ENCODE results near the gene MATK.

Gene MATK

DNA sequence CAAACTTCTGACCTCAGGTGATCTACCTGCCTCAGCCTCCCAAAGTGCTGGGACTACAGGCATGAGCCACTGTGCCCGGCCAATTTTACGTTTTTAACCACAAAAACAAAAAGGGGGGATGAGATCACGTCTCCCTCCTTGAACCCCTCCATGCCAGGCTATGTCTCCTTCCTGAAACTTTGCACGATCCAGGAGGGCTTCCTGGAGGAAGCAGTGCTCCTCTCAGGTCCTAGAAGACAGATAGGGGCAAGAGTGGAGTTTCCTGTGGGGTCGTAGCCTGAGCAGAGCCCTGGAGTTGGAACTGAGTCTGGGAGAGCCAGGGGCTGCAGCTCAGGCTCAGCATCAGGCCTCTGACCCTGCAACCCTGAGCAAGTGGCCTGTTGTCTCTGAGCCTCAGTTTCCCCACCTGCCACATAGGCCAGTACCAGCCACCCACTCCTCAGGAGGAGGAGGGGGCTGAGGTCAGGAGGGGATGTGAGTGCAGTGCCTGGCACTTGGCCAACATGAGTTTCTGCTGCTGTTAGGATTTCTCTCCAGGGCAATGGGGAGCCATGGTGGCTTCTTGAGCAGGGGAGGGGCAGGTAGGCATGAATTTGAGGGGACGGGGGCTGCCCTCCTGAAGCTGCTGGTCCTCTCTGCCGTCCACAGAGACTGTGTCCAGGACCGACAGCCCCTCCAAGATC, 40.7 kb downstream of the MATK start:
- H3K36me3 Mint-ChIP-seq (ENCODE audit: low read depth): peaks cover 12% of the 10 kb centered on the region
- H3K27ac Mint-ChIP-seq: no peak overlapping the region
- H3K4me1 Mint-ChIP-seq (ENCODE audit: low read depth): no peaks in the 10 kb centered on the region
- H3K9me3 Mint-ChIP-seq: no peaks in the 10 kb centered on the region
- H3K4me3 Mint-ChIP-seq: no peak overlapping the region
- no peaks in the 10 kb centered on the region for H3K27me3 Mint-ChIP-seq (ENCODE audit: low read depth)

DNA sequence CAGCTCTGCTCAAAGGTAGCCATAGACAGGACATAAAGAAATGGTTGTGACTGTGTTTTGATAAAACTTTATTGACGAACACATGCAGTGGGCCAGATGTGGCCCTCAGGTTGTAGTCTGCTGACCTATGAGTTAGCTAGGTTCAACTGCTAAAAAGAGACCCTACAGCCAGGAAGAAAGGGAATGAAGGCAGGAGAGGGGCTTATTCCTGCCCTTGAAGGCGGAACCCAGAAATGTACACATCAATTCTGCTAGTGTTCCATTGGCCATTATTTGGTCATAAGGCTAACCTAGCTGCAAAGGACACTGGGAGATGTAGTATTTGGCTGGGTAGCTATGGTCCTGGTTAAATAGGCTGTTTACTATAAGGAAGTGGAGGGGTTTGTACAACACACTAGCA, 42.7 kb downstream of the MATK start:
- no peaks in the 10 kb centered on the region for H3K27me3 Mint-ChIP-seq (ENCODE audit: low read depth)
- no peaks in the 10 kb centered on the region for H3K9me3 Mint-ChIP-seq
- H3K4me3 Mint-ChIP-seq: no peak overlapping the region
- no peak overlapping the region for H3K27ac Mint-ChIP-seq
- H3K4me1 Mint-ChIP-seq (ENCODE audit: low read depth): peaks cover 4% of the 10 kb centered on the region
- no peaks in the 10 kb centered on the region for H3K36me3 Mint-ChIP-seq (ENCODE audit: low read depth)

DNA sequence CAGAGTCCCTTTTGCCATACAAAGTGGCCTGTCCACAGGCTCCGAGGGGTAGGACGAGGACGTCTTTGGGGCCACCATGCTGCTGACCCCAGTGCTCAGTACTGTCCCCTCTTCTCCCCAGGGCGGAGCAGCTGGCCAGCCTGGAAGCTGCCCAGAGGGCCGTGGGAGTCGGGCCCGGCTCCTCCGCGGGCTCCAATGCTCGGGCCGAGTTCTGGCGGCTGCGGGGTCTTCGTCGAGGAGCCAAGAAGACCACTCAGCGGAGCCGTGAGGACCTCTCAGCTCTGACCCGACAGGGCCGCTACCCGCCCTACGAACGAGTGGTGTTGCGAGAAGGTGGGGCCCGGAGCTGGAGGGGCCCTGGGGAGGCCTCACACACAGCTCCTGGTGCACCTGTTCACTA, 45.8 kb downstream of the MATK start:
- no peaks in the 10 kb centered on the region for H3K36me3 Mint-ChIP-seq (ENCODE audit: low read depth)
- H3K4me1 Mint-ChIP-seq (ENCODE audit: low read depth): peaks cover 4% of the 10 kb centered on the region
- H3K4me3 Mint-ChIP-seq: no peak overlapping the region
- H3K27ac Mint-ChIP-seq: no peak overlapping the region
- no peaks in the 10 kb centered on the region for H3K9me3 Mint-ChIP-seq
- no peaks in the 10 kb centered on the region for H3K27me3 Mint-ChIP-seq (ENCODE audit: low read depth)

DNA sequence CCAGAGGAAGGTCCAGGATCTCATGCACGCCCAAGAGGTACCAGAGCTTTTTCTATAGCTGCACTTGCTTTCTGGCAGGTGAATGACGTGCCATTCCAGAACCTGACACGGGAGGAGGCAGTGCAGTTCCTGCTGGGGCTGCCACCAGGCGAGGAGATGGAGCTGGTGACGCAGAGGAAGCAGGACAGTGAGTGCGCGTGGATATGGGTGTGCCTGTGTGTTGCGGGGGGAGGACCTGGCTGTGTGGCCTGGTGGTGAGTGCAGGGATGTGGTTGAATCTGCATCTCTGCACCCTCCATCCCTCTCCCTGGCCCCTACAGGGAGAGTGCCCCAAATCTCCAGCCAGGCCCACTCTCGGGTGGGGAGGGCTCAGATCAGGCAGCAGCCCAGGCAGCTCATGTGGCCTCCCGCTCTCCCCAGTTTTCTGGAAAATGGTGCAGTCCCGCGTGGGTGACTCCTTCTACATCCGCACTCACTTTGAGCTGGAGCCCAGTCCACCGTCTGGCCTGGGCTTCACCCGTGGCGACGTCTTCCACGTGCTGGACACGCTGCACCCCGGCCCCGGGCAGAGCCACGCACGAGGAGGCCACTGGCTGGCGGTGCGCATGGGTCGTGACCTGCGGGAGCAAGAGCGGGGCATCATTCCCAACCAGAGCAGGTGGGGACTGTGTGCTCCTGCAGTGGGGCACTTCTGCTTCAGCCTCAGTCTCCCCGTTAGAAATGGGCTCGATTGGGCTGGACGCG, 47.5 kb downstream of the MATK start:
- H3K4me1 Mint-ChIP-seq (ENCODE audit: low read depth): peaks cover 4% of the 10 kb centered on the region
- no peaks in the 10 kb centered on the region for H3K9me3 Mint-ChIP-seq
- H3K36me3 Mint-ChIP-seq (ENCODE audit: low read depth): no peaks in the 10 kb centered on the region
- H3K4me3 Mint-ChIP-seq: no peak overlapping the region
- no peaks in the 10 kb centered on the region for H3K27me3 Mint-ChIP-seq (ENCODE audit: low read depth)
- H3K27ac Mint-ChIP-seq: no peak overlapping the region

DNA sequence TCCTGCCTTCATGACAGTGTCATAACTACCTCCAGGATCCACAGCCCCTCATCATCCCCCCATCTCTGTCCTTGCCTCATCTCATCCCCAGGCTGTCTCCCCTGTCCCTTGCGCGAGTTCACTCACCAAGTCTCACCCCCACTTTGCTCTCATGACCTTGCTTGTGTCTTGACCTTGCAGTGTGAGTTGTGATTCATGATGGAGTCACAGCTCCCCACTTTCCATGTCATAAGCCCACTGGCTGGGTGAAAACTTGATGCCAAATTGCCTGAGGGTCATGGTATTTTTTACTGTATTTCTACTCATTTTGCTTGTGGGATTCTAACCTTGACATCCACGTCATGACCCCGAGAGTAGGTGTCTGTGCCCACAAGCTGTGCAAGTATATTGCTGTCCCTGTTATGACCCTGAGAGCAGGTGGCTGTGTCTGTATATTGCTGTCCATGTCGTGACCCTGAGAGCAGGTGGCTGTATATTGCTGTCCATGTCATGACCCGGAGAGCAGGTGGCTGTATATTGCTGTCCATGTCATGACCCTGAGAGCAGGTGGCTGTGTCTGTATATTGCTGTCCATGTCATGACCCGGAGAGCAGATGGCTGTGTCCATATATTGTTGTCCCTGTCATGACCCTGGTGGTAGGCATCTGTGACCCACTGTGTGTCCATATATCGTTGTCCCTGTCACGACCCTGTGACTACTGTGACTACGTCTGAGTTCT, 48.5 kb downstream of the MATK start:
- peaks cover 4% of the 10 kb centered on the region for H3K4me1 Mint-ChIP-seq (ENCODE audit: low read depth)
- H3K36me3 Mint-ChIP-seq (ENCODE audit: low read depth): no peaks in the 10 kb centered on the region
- no peak overlapping the region for H3K4me3 Mint-ChIP-seq
- H3K27ac Mint-ChIP-seq: no peak overlapping the region
- H3K27me3 Mint-ChIP-seq (ENCODE audit: low read depth): no peaks in the 10 kb centered on the region
- H3K9me3 Mint-ChIP-seq: no peaks in the 10 kb centered on the region

DNA sequence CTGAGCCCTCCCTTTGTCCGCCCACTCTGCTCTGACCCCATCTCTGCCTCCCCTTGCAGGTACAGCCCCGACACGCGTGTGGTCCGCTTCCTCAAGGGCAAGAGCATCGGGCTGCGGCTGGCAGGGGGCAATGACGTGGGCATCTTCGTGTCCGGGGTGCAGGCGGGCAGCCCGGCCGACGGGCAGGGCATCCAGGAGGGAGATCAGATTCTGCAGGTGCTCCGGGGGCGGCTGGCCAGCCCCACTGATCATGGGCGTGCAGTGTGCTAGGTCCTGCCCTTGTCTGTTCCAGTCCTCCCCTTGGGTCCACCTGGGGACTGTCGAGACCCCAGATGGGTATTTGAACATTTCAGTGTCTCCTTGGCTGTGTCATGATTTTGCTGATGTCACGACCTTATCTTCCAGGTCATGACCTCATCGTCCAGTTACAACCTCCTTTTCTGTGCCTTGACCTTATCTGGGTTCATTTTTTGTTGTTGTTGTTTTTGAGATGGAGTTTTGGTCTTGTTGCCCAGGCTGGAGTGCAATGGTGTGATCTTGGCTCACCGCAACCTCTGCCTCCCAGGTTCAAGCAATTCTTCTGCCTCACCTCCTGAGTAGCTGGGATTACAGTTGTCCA, 50.0 kb downstream of the MATK start:
- no peaks in the 10 kb centered on the region for H3K36me3 Mint-ChIP-seq (ENCODE audit: low read depth)
- H3K4me3 Mint-ChIP-seq: no peak overlapping the region
- H3K9me3 Mint-ChIP-seq: no peaks in the 10 kb centered on the region
- H3K27ac Mint-ChIP-seq: no peak overlapping the region
- H3K27me3 Mint-ChIP-seq (ENCODE audit: low read depth): no peaks in the 10 kb centered on the region
- H3K4me1 Mint-ChIP-seq (ENCODE audit: low read depth): peaks cover 4% of the 10 kb centered on the region

DNA sequence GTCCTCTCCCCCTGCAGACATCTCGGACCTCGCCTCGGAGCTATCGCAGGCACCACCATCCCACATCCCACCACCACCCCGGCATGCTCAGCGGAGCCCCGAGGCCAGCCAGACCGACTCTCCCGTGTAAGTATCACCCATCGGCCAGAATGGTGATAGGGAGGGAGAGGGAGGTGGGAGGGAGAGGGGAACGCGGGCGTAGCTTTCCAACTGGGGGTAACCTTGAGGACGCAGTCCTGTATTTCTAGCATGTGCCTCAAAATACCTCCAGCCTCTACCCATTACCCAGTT, 51.9 kb downstream of the MATK start:
- Mint-ChIP-seq H3K27me3 (ENCODE audit: low read depth) (no peaks in the 10 kb centered on the region), H3K4me3 (no peak overlapping the region), H3K4me1 (ENCODE audit: low read depth) (no peaks in the 10 kb centered on the region), H3K9me3 (no peaks in the 10 kb centered on the region), H3K36me3 (ENCODE audit: low read depth) (no peaks in the 10 kb centered on the region), H3K27ac (no peak overlapping the region)

DNA sequence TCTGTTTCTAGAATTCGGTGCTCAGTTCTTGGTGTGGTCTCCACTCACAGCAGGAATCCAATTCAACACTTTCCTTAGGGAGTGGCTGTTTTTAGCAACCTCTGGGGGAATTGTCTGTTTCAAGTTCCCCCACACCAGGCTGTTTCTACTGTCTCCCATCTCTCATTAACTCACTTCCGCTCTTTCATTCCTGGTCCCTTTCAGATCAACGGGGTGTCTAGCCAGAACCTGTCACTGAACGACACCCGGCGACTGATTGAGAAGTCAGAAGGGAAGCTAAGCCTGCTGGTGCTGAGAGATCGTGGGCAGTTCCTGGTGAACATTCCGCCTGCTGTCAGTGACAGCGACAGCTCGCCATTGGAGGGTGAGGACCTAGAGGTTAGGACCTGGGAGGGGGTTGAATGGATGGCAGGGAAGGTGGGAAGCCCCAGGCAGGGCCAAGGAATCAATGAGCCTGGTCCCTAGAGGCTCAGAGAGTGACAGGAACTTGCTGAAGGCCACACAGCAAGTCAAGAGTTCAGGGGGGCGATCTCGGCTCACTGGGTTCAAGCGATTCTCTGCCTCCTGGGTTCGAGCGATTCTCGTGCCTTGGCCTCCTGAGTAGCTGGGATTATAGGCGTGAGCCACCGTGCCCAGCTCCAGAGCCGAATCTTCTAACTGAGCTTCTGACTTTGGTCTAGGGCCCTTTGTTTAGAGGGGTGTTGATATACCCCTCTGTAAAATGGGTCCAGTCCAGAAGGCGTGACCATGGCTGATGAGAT, 52.5 kb downstream of the MATK start:
- H3K27ac Mint-ChIP-seq: peak overlapping the region; percentile 26
- no peak overlapping the region for H3K4me3 Mint-ChIP-seq
- no peaks in the 10 kb centered on the region for H3K36me3 Mint-ChIP-seq (ENCODE audit: low read depth)
- H3K9me3 Mint-ChIP-seq: no peaks in the 10 kb centered on the region
- no peaks in the 10 kb centered on the region for H3K27me3 Mint-ChIP-seq (ENCODE audit: low read depth)
- H3K4me1 Mint-ChIP-seq (ENCODE audit: low read depth): no peaks in the 10 kb centered on the region

DNA sequence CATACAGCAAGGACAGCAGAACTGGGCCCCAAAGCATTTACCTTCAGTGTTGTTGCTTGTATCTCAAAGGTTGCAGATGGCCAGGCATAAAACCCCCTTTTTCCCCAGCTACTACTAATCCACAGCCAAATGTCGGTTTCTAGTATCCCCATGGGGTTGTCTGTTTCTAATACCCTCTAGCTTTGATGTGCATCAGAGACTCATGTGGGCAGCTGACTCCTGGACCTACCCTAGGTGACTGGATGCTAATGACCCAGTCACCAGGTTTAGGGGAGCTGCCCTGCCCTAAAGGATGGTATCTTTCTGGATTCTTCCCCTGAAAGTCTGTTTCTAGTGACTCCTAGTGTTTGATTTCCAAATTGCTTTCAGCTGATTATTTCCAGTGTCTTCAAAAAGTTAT, 54.1 kb downstream of the MATK start:
- no peaks in the 10 kb centered on the region for H3K9me3 Mint-ChIP-seq
- H3K27me3 Mint-ChIP-seq (ENCODE audit: low read depth): no peaks in the 10 kb centered on the region
- H3K36me3 Mint-ChIP-seq (ENCODE audit: low read depth): no peaks in the 10 kb centered on the region
- H3K4me3 Mint-ChIP-seq: no peak overlapping the region
- no peak overlapping the region for H3K27ac Mint-ChIP-seq
- no peaks in the 10 kb centered on the region for H3K4me1 Mint-ChIP-seq (ENCODE audit: low read depth)

DNA sequence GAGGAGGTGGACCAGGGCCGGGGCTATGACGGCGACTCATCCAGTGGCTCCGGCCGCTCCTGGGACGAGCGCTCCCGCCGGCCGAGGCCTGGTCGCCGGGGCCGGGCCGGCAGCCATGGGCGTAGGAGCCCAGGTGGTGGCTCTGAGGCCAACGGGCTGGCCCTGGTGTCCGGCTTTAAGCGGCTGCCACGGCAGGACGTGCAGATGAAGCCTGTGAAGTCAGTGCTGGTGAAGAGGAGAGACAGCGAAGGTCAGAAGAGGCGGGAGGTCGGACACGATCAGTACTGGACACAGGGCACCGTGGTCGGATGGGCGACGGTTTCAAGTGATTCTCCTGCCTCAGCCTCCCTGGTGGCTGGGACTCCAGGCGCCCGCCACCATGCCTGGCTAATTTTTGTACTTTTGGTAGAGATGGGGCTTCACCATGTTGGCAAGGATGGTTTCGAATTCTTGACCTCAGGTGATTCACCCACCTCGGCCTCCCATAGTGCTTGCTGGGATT, 55.7 kb downstream of the MATK start:
- Mint-ChIP-seq H3K27ac (no peak overlapping the region), H3K27me3 (ENCODE audit: low read depth) (peaks cover under 1% of the 10 kb centered on the region), H3K4me1 (ENCODE audit: low read depth) (no peaks in the 10 kb centered on the region), H3K4me3 (no peak overlapping the region), H3K9me3 (no peaks in the 10 kb centered on the region), H3K36me3 (ENCODE audit: low read depth) (no peaks in the 10 kb centered on the region)
